ENCODE data around the gene F8.
"Not testable (repeated sequence)": the region's sequence is repeated elsewhere in the genome, so short reads cannot be mapped to it uniquely, and the experiment has no call there.

Gene F8

DNA sequence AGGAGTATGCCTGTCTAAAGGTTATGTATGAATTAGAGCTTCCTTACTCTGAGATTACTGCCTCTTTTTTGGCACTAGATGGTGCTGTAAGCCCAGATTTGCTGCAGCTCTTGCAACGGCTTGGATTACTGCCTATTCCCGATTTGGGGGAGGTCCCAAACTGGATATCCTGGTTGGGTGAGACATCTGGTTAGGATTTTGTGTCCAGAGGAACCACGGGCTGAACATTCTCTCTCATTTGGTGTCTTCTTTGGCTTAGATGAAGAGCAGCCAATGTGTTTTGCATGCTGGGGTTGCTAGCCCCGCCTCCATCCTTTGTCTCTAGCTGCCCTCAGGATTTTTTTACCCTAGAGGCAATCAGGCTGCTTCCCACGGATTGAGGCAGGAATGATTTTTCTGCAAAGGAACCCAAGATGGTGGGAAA lies 104.5 kb downstream of the F8 start:
- Histone ChIP-seq H3K4me1 (ENCODE audit: control insufficient read depth, insufficient read depth, low read length) (no peaks in the 10 kb centered on the region; the same call in 1 of the 2 replicates), H3K36me3 (ENCODE audit: control insufficient read depth, insufficient read depth, low read length) (no peaks in the 10 kb centered on the region), H3K4me3 (ENCODE audit: low read depth, low read length) (peak overlapping the region; percentile 43), H3K27me3 (ENCODE audit: control insufficient read depth, insufficient read depth, low read length) (no peaks in the 10 kb centered on the region), H3K9me3 (ENCODE audit: control insufficient read depth, insufficient read depth, low read depth, low read length) (peaks cover 26% of the 10 kb centered on the region), H3K9ac (ENCODE audit: low read length) (peak overlapping the region; percentile 8), H3K27ac (ENCODE audit: low read depth, low read length) (no peak overlapping the region)

DNA sequence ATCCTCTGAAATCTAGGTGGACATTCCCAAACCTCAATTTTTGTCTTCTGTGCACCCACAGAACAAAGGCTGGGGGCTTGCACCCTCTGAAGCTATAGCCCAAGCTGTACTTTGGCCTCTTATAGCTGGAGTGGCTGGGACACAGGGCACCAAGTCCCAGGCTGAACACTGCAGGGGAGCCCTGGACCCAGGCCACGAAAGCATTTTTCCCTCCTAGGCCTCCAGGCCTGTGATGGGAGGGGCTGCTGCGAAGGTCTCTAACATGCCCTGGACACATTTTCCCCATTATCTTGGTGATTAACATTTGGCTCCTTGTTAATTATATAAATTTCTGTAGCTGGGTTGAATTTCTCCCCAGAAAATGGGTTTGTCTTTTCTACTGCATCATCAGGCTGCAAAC lies 108.5 kb downstream of the F8 start:
- no peaks in the 10 kb centered on the region for H3K27me3 ChIP-seq (ENCODE audit: control insufficient read depth, insufficient read depth, low read length)
- no peak overlapping the region for H3K9ac ChIP-seq (ENCODE audit: low read length)
- no peak overlapping the region for H3K4me3 ChIP-seq (ENCODE audit: low read depth, low read length)
- peaks cover 43% of the 10 kb centered on the region for H3K9me3 ChIP-seq (ENCODE audit: control insufficient read depth, insufficient read depth, low read depth, low read length)
- H3K4me1 ChIP-seq (ENCODE audit: control insufficient read depth, insufficient read depth, low read length), result no peaks in the 10 kb centered on the region; the same call in 1 of the 2 replicates
- H3K36me3 ChIP-seq (ENCODE audit: control insufficient read depth, insufficient read depth, low read length), result no peaks in the 10 kb centered on the region
- no peak overlapping the region for H3K27ac ChIP-seq (ENCODE audit: low read depth, low read length)

DNA sequence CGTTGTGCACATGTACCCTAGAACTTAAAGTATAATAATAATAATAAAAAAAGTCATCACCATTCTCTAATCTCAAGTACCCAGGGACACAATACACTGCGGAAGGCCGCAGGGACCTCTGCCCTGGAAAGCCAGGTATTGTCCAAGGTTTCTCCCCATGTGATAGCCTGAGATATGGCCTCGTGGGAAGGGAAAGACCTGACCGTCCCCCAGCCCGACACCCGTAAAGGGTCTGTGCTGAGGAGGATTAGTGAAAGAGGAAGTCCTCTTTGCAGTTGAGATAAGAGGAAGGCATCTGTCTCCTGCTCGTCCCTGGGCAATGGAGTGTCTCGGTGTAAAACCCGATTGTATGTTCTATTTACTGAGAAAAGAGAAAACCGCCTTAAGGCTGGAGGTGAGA lies 112.0 kb downstream of the F8 start:
- peaks cover 40% of the 10 kb centered on the region for H3K9me3 ChIP-seq (ENCODE audit: control insufficient read depth, insufficient read depth, low read depth, low read length)
- H3K4me3 ChIP-seq (ENCODE audit: low read depth, low read length); H3K27me3 ChIP-seq (ENCODE audit: control insufficient read depth, insufficient read depth, low read length); H3K27ac ChIP-seq (ENCODE audit: low read depth, low read length); H3K4me1 ChIP-seq (ENCODE audit: control insufficient read depth, insufficient read depth, low read length); H3K36me3 ChIP-seq (ENCODE audit: control insufficient read depth, insufficient read depth, low read length); H3K9ac ChIP-seq (ENCODE audit: low read length): not testable (repeated sequence)

DNA sequence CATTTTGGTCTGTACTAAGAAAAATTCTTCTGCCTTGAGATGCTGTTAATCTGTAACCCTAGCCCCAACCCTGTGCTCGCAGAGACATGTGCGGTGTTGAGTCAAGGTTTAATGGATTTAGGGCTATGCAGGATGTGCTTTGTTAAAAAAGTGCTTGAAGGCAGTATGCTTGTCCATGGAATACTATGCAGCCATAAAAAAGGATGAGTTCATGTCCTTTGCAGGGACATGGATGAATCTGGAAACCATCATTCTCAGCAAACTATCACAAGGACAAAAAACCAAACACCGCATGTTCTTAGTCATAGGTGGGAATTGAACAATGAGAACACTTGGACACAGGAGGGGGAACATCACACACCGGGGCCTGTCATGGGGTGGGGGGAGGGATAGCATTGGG lies 112.5 kb downstream of the F8 start:
- H3K27me3 ChIP-seq (ENCODE audit: control insufficient read depth, insufficient read depth, low read length); H3K9ac ChIP-seq (ENCODE audit: low read length); H3K4me1 ChIP-seq (ENCODE audit: control insufficient read depth, insufficient read depth, low read length); H3K36me3 ChIP-seq (ENCODE audit: control insufficient read depth, insufficient read depth, low read length); H3K27ac ChIP-seq (ENCODE audit: low read depth, low read length); H3K4me3 ChIP-seq (ENCODE audit: low read depth, low read length): not testable (repeated sequence)
- H3K9me3 ChIP-seq (ENCODE audit: control insufficient read depth, insufficient read depth, low read depth, low read length), result peaks cover 40% of the 10 kb centered on the region

DNA sequence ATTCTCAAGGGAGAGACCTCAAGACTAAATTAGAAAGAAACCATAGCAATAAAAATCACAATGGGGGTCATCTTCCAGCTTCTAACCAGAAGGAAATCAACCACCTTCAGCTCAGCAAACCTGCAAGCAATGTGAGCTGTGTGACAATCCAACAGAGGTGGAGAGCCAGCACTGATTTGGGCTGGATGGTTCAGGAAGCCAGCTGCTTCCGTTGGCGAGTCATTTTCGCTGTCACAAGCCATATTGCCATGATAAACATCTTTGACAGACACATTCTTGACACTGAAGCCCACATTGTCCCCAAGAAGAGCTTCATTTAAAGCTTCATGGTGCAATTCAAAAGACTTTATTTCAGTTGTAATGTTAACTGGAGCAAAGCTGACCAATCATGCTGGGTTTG lies 113.7 kb downstream of the F8 start:
- Histone ChIP-seq H3K9ac (ENCODE audit: low read length) (no peak overlapping the region), H3K9me3 (ENCODE audit: control insufficient read depth, insufficient read depth, low read depth, low read length) (peaks cover 29% of the 10 kb centered on the region), H3K4me3 (ENCODE audit: low read depth, low read length) (no peak overlapping the region), H3K36me3 (ENCODE audit: control insufficient read depth, insufficient read depth, low read length) (no peaks in the 10 kb centered on the region), H3K27ac (ENCODE audit: low read depth, low read length) (no peak overlapping the region), H3K4me1 (ENCODE audit: control insufficient read depth, insufficient read depth, low read length) (no peaks in the 10 kb centered on the region), H3K27me3 (ENCODE audit: control insufficient read depth, insufficient read depth, low read length) (no peaks in the 10 kb centered on the region)

DNA sequence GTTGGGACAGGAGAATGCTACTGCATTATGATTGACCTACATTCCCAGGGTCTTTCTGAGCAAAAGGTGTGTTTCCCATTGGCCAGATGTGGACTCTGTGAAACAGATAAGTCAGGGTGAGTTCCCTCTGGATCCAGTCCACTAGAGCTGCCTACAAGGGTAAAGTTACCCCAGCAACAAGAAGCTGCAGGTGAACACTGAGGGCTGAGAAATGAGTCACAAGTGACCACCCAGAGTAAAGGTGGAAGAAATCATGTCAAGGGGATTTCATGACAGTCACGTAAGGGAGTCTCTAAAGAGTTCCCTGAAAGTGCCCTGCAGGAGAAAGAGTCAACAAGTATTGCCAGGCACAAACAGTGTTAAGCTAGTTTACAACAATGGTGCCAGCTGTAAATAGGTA lies 120.1 kb downstream of the F8 start:
- Histone ChIP-seq H3K36me3 (ENCODE audit: control insufficient read depth, insufficient read depth, low read length) (no peaks in the 10 kb centered on the region), H3K4me1 (ENCODE audit: control insufficient read depth, insufficient read depth, low read length) (no peaks in the 10 kb centered on the region), H3K9ac (ENCODE audit: low read length) (no peak overlapping the region), H3K9me3 (ENCODE audit: control insufficient read depth, insufficient read depth, low read depth, low read length) (peaks cover 11% of the 10 kb centered on the region; the same call in 1 of the 2 replicates), H3K4me3 (ENCODE audit: low read depth, low read length) (no peak overlapping the region), H3K27me3 (ENCODE audit: control insufficient read depth, insufficient read depth, low read length) (no peaks in the 10 kb centered on the region; the same call in 1 of the 2 replicates), H3K27ac (ENCODE audit: low read depth, low read length) (no peak overlapping the region)

DNA sequence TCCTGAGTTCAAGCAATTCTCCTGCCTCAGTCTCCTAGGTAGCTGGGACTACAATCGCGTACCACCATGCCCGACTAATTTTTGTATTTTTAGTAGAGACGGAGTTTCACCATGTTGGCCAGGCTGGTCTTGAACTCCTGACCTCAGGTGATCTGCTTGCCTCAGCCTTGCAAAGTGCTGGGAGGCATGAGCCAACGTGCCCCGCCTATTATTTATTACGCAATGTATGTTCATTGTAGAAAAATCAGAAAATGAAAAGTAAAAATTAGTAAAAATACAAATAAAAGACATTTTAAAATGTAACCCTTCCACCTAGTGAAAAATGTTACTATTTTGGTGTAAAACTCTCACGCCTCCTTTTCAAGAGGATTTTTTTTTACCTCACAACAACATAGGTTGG lies 122.2 kb downstream of the F8 start:
- no peak overlapping the region for H3K9ac ChIP-seq (ENCODE audit: low read length)
- H3K4me1 ChIP-seq (ENCODE audit: control insufficient read depth, insufficient read depth, low read length), result no peaks in the 10 kb centered on the region
- peaks cover 11% of the 10 kb centered on the region; the same call in 1 of the 2 replicates for H3K9me3 ChIP-seq (ENCODE audit: control insufficient read depth, insufficient read depth, low read depth, low read length)
- no peak overlapping the region for H3K4me3 ChIP-seq (ENCODE audit: low read depth, low read length)
- H3K27ac ChIP-seq (ENCODE audit: low read depth, low read length), result no peak overlapping the region
- H3K27me3 ChIP-seq (ENCODE audit: control insufficient read depth, insufficient read depth, low read length), result no peaks in the 10 kb centered on the region; the same call in 1 of the 2 replicates
- H3K36me3 ChIP-seq (ENCODE audit: control insufficient read depth, insufficient read depth, low read length), result no peaks in the 10 kb centered on the region

DNA sequence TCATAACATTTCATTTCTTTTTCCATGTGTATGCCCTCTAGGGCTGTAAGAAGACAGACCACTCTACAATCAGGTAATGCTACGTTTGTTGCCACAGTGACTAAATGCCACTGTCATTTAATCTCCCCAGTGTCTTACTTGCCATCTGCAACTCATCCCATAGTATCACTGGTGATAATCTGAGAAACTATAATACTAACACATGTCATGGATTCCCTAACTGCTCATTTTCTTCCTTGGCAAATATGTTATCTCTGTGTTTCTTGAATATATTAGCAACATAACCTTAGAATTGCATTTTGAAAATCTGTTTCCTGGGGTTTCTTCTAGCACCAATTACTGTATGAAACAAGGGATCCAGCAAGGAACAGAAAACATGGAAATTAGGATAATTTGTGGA lies 130.2 kb downstream of the F8 start:
- H3K9me3 ChIP-seq (ENCODE audit: control insufficient read depth, insufficient read depth, low read depth, low read length), result peaks cover 17% of the 10 kb centered on the region
- no peaks in the 10 kb centered on the region for H3K36me3 ChIP-seq (ENCODE audit: control insufficient read depth, insufficient read depth, low read length)
- H3K9ac ChIP-seq (ENCODE audit: low read length), result no peak overlapping the region
- H3K27ac ChIP-seq (ENCODE audit: low read depth, low read length), result no peak overlapping the region
- no peak overlapping the region for H3K4me3 ChIP-seq (ENCODE audit: low read depth, low read length)
- no peaks in the 10 kb centered on the region for H3K27me3 ChIP-seq (ENCODE audit: control insufficient read depth, insufficient read depth, low read length)
- H3K4me1 ChIP-seq (ENCODE audit: control insufficient read depth, insufficient read depth, low read length), result no peaks in the 10 kb centered on the region

DNA sequence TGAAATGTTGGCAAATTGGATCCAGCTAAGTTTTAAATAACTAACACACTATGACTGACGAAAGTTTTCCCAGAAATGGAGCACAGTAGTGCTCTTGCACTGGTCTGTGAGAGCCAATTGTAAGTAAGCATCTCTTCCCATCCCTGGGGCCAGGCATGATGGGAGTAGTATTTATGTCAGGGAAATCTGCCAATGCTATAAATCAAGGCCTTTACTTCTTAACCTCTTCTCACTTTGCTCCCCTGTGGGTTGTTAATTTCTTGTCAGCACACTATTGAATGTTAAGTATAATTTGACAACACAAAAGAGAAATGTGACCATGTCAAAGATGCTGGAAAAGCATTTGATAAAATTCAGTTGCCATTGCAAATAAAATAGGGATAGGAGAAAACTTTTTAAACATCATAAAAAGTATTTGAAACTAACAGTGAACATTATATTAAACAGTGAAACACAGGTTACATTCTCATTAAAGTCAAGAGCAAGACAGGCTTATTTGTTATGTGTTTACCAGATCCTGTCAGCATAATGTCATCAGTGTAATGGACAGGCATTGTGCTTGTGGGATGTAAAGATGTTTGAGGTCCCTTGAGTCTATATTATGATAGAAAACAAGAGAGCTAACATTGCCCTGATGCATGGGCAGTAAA lies 131.4 kb downstream of the F8 start:
- no peaks in the 10 kb centered on the region for H3K27me3 ChIP-seq (ENCODE audit: control insufficient read depth, insufficient read depth, low read length)
- H3K4me1 ChIP-seq (ENCODE audit: control insufficient read depth, insufficient read depth, low read length), result no peaks in the 10 kb centered on the region
- no peak overlapping the region for H3K4me3 ChIP-seq (ENCODE audit: low read depth, low read length)
- no peak overlapping the region for H3K9ac ChIP-seq (ENCODE audit: low read length)
- H3K36me3 ChIP-seq (ENCODE audit: control insufficient read depth, insufficient read depth, low read length), result no peaks in the 10 kb centered on the region
- H3K27ac ChIP-seq (ENCODE audit: low read depth, low read length), result no peak overlapping the region
- H3K9me3 ChIP-seq (ENCODE audit: control insufficient read depth, insufficient read depth, low read depth, low read length), result peaks cover 17% of the 10 kb centered on the region

DNA sequence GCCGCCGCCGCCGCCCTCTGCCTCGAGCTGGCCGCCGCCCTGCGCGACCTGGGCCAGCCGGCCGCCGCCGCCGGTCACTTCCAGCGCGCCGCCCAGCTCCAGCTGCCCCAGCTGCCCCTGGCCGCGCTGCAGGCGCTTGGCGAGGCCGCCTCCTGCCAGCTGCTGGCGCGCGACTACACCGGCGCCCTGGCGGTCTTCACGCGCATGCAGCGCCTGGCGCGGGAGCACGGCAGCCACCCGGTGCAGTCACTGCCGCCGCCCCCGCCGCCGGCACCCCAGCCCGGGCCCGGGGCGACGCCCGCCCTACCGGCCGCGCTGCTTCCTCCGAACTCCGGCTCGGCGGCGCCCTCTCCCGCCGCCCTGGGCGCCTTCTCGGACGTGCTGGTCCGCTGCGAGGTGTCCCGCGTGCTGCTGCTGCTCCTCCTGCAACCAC lies 135.7 kb downstream of the F8 start:
- H3K27ac ChIP-seq (ENCODE audit: low read depth, low read length); H3K9me3 ChIP-seq (ENCODE audit: control insufficient read depth, insufficient read depth, low read depth, low read length); H3K9ac ChIP-seq (ENCODE audit: low read length); H3K4me3 ChIP-seq (ENCODE audit: low read depth, low read length); H3K27me3 ChIP-seq (ENCODE audit: control insufficient read depth, insufficient read depth, low read length); H3K4me1 ChIP-seq (ENCODE audit: control insufficient read depth, insufficient read depth, low read length); H3K36me3 ChIP-seq (ENCODE audit: control insufficient read depth, insufficient read depth, low read length): not testable (repeated sequence)

DNA sequence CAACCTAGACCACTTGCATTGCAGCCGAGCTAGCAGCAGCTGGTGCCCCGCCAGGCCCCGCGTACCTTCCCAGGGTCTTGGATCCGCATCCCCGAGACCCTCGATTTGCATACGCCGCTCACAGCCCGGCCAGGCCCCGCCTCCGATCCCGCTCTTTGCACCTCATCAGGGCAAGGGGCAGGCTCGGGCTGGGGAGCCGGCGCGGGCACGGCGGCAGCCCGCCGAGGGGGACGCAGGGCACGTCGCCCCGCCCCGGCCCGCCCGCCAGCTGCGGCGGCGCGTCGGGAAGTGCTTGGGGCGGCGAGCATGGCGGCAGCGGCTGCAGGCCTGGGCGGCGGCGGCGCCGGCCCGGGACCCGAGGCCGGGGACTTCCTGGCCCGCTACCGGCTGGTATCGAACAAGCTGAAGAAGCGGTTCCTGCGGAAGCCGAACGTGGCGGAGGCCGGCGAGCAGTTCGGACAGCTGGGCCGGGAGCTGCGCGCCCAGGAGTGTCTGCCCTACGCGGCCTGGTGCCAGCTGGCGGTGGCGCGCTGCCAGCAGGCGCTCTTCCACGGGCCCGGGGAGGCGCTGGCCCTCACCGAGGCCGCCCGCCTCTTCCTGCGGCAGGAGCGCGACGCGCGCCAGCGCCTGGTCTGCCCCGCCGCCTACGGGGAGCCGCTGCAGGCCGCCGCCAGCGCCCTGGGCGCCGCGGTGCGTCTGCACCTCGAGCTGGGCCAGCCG lies 136.3 kb downstream of the F8 start, which contains the start of gene F8A1:
TSS of gene F8A1 (plus strand) at position 287 of the 720 bp plus-strand sequence. CDS start at position 307, 20 bp downstream.
- not testable (repeated sequence) for H3K27ac ChIP-seq (ENCODE audit: low read depth, low read length); H3K9me3 ChIP-seq (ENCODE audit: control insufficient read depth, insufficient read depth, low read depth, low read length); H3K36me3 ChIP-seq (ENCODE audit: control insufficient read depth, insufficient read depth, low read length); H3K4me1 ChIP-seq (ENCODE audit: control insufficient read depth, insufficient read depth, low read length); H3K9ac ChIP-seq (ENCODE audit: low read length); H3K27me3 ChIP-seq (ENCODE audit: control insufficient read depth, insufficient read depth, low read length); H3K4me3 ChIP-seq (ENCODE audit: low read depth, low read length)
